ENCODE data around the gene EMC10. TPM values are rescaled to one million over a fixed set of nuclear protein-coding genes. Genes with fewer than 3 reads are reported as not detected.
"Not testable (repeated sequence)": the region's sequence is repeated elsewhere in the genome, so short reads cannot be mapped to it uniquely, and the experiment has no call there.

The EMC10 gene
- polyA plus RNA-seq, 1 of the 3 experiments (the other 2 are of a cell fraction) = 218 TPM

- no peak overlapping the region for H3K4me3 ChIP-seq (ENCODE audit: low read depth in 2 of 2, low read length in 1 of 2)
- no peak for DNase-seq
- H2AFZ ChIP-seq (ENCODE audit: low read depth) = no peak overlapping the region
- no peak overlapping the region for H3K27ac ChIP-seq (ENCODE audit: low read depth in 2 of 2, low read length in 1 of 2)
- 75% methylated on average over 18 of the region's 18 CpGs for WGBS (ENCODE audit: low lambda C conversion rate)
- no peaks in the 10 kb centered on the region for H3K9me2 ChIP-seq
- no peaks in the 10 kb centered on the region for H3K27me3 ChIP-seq (ENCODE audit: insufficient read depth)
- no peaks in the 10 kb centered on the region; a peak in 1 of 4 replicates for H3K4me1 ChIP-seq (ENCODE audit: control insufficient read depth in 1 of 2, insufficient read depth in 2 of 2, low read depth in 1 of 2, low read length in 1 of 2)
- TF ChIP-seq USF1 (IDR thresholded peaks at IDR 0.05; ENCODE audit: borderline replicate concordance, low read depth) = no peak
- H3K4me2 ChIP-seq = no peak overlapping the region
- no peaks in the 10 kb centered on the region for H4K20me1 ChIP-seq (ENCODE audit: insufficient read depth)
- peaks cover 10% of the 10 kb centered on the region for H3F3A ChIP-seq (replicated peaks; ENCODE audit: insufficient read depth)
- ChIA-PET POLR2A (interaction anchor here (0.7 kb wide), 1 partner anchor 35 kb away, joined by 4 read pairs; no protein-coding TSS in a partner anchor), CTCF (interaction anchor here (1.0 to 8.3 kb wide), 3 partner anchors 17 to 100 kb away, joined by 3 to 80 read pairs (median 6); no protein-coding TSS in a partner anchor)
- H3K9ac ChIP-seq = no peak overlapping the region
- no peaks in the 10 kb centered on the region for H3K36me3 ChIP-seq (replicated peaks in 1 of 2; ENCODE audit: control insufficient read depth in 1 of 2, insufficient read depth in 2 of 2, low read length in 1 of 2)
- H3K9me3 ChIP-seq = no peaks in the 10 kb centered on the region
- no peaks in the 10 kb centered on the region for H3K79me2 ChIP-seq (ENCODE audit: insufficient read depth)
Observed at GRCh38 chr19:50467566-50467965, 8.7 kb upstream of the EMC10 start.

- Histone ChIP-seq H3K9ac (no peak overlapping the region), H4K20me1 (ENCODE audit: insufficient read depth) (no peaks in the 10 kb centered on the region), H2AFZ (ENCODE audit: low read depth) (no peak overlapping the region), H3K9me3 (no peaks in the 10 kb centered on the region), H3K4me1 (ENCODE audit: control insufficient read depth in 1 of 2, insufficient read depth in 2 of 2, low read depth in 1 of 2, low read length in 1 of 2) (no peaks in the 10 kb centered on the region; a peak in 1 of 4 replicates), H3K27me3 (ENCODE audit: insufficient read depth) (no peaks in the 10 kb centered on the region), H3F3A (replicated peaks; ENCODE audit: insufficient read depth) (peaks cover 15% of the 10 kb centered on the region), H3K4me2 (no peak overlapping the region), H3K27ac (ENCODE audit: low read depth in 2 of 2, low read length in 1 of 2) (no peak overlapping the region), H3K9me2 (no peaks in the 10 kb centered on the region), H3K79me2 (ENCODE audit: insufficient read depth) (no peaks in the 10 kb centered on the region), H3K4me3 (ENCODE audit: low read depth in 2 of 2, low read length in 1 of 2) (no peak overlapping the region), H3K36me3 (replicated peaks in 1 of 2; ENCODE audit: control insufficient read depth in 1 of 2, insufficient read depth in 2 of 2, low read length in 1 of 2) (no peaks in the 10 kb centered on the region)
- ChIA-PET POLR2A (no interaction called here), CTCF (interaction anchor here (1.6 kb wide), 1 partner anchor 8 kb away, joined by 4 read pairs; no protein-coding TSS in a partner anchor)
- TF ChIP-seq SIN3A (IDR thresholded peaks at IDR 0.05; ENCODE audit: borderline replicate concordance, low read depth, low read length) (no peak), USF2 (IDR thresholded peaks at IDR 0.05; ENCODE audit: borderline replicate concordance, low read depth, low read length) (no peak), RFX5 (IDR thresholded peaks at IDR 0.05; ENCODE audit: low read length) (no peak), EZH2phosphoT487 (IDR thresholded peaks at IDR 0.05; ENCODE audit: borderline replicate concordance, low read depth) (no peak)
- no peak for DNase-seq
- 60% methylated on average over 6 of the region's 6 CpGs for WGBS (ENCODE audit: low lambda C conversion rate)
Observed at GRCh38 chr19:50468818-50469217, 7.5 kb upstream of the EMC10 start.

GRCh38 chr19:50473336-50473735, 3.0 kb upstream of the EMC10 start:
- H3K4me3 ChIP-seq (ENCODE audit: low read depth in 2 of 2, low read length in 1 of 2); H3K4me2 ChIP-seq; H4K20me1 ChIP-seq (ENCODE audit: insufficient read depth); DNase-seq; H3K9me2 ChIP-seq; H3K9ac ChIP-seq; H3K9me3 ChIP-seq; H3K27me3 ChIP-seq (ENCODE audit: insufficient read depth); H3K36me3 ChIP-seq (replicated peaks in 1 of 2; ENCODE audit: control insufficient read depth in 1 of 2, insufficient read depth in 2 of 2, low read length in 1 of 2); H3K27ac ChIP-seq (ENCODE audit: low read depth in 2 of 2, low read length in 1 of 2); H3K4me1 ChIP-seq (ENCODE audit: control insufficient read depth in 1 of 2, insufficient read depth in 2 of 2, low read depth in 1 of 2, low read length in 1 of 2); H2AFZ ChIP-seq (ENCODE audit: low read depth); POLR2A ChIA-PET: not testable (repeated sequence)
- CTCF ChIA-PET = interaction anchor here (1.9 kb wide), 1 partner anchor 12 kb away, joined by 7 read pairs; no protein-coding TSS in a partner anchor
- Histone ChIP-seq H3F3A (replicated peaks; ENCODE audit: insufficient read depth) (peaks cover 15% of the 10 kb centered on the region), H3K79me2 (ENCODE audit: insufficient read depth) (peaks cover 13% of the 10 kb centered on the region)
- 10% methylated on average over 3 of the region's 3 CpGs for WGBS (ENCODE audit: low lambda C conversion rate)

Data from SK-N-SH (cell line).